SU-DHL-6 (cell line): ENCODE results near the gene CAMK1D.

Source experiments
- EZH2phosphoT487 ChIP-seq: fragments of 200-600 bp; sonication (generic), shearing (Covaris generic); conservative IDR thresholded peaks from 2 replicates; pipeline ENCODE4 v1.6.1; 2018; ENCODE audit warnings: mild to moderate bottlenecking, antibody characterized with exemption, low read length, moderate library complexity, mixed read lengths
- TF ChIP-seq, protein P1 (sequence below): fragments of 200-600 bp; sonication (generic); IDR thresholded peaks from one replicate; pipeline ENCODE4 v1.5.1; 2017; ENCODE audit warnings: antibody characterized with exemption, mild to moderate bottlenecking, low read length, moderate library complexity; ENCODE audit not compliant: insufficient read depth, poor library complexity, severe bottlenecking

DNA sequence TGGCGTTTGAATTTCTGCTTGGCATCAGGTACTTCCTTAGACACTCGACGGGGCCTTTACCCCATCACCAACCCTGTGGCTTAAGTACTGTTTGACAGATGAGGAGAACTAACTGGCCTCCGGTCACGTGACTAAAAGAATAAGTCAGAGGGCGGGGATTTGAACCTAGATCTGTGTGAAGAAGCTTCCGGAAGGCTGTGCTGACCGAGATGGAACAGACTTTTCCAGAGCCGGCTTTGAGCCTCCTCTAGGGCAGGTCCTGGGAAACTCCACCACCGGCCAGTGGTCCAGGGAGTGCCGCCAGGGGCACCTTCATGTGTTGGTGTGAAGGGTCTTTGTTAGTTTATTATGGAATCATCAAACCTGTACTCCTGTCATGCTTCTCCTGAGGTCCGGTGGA is 26.9 kb downstream of the CAMK1D start:
- TF ChIP-seq, protein P1, sequence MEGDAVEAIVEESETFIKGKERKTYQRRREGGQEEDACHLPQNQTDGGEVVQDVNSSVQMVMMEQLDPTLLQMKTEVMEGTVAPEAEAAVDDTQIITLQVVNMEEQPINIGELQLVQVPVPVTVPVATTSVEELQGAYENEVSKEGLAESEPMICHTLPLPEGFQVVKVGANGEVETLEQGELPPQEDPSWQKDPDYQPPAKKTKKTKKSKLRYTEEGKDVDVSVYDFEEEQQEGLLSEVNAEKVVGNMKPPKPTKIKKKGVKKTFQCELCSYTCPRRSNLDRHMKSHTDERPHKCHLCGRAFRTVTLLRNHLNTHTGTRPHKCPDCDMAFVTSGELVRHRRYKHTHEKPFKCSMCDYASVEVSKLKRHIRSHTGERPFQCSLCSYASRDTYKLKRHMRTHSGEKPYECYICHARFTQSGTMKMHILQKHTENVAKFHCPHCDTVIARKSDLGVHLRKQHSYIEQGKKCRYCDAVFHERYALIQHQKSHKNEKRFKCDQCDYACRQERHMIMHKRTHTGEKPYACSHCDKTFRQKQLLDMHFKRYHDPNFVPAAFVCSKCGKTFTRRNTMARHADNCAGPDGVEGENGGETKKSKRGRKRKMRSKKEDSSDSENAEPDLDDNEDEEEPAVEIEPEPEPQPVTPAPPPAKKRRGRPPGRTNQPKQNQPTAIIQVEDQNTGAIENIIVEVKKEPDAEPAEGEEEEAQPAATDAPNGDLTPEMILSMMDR: no peak
- no peak for TF ChIP-seq EZH2phosphoT487
